ENCODE results near the gene VSX1.

VSX1 gene

GRCh38 chr20:25041813-25042530, 40.0 kb downstream of the VSX1 start:
- no peak for DNase-seq (ENCODE audit: insufficient read length)
- TF ChIP-seq POLR2A (IDR thresholded peaks at IDR 0.05; ENCODE audit: low read depth, low read length): no peak
- TF ChIP-seq POLR2AphosphoS5 (IDR thresholded peaks at IDR 0.05; ENCODE audit: low read depth, low read length): no peak
- TF ChIP-seq TAF1 (IDR thresholded peaks at IDR 0.05; ENCODE audit: borderline replicate concordance, low read depth, low read length): no peak
- FAIRE-seq: no peak

DNA sequence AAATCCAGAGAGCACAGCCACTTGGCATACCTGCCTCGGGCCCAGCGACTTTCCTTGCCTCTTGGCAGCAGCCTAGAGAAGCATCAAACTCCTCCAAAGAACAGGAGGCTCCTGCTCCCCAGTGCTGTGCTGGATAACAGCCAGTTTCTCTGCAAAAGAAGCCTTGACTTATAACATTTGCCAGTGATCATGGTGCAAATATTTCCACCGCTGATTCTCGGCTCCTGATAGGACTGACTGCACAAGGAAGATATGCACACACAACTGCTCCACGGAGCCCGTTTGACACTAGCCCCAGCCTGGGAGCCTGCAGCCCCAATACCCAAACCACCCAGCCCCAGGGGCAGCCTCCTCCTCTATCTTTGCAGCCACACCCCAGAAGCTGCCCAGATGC, 41.5 kb downstream of the VSX1 start:
- no peak for DNase-seq (ENCODE audit: insufficient read length)
- no peak for FAIRE-seq
- TF ChIP-seq POLR2AphosphoS5 (IDR thresholded peaks at IDR 0.05; ENCODE audit: low read depth, low read length) (no peak), POLR2A (IDR thresholded peaks at IDR 0.05; ENCODE audit: low read depth, low read length) (no peak), TAF1 (IDR thresholded peaks at IDR 0.05; ENCODE audit: borderline replicate concordance, low read depth, low read length) (no peak)

DNA sequence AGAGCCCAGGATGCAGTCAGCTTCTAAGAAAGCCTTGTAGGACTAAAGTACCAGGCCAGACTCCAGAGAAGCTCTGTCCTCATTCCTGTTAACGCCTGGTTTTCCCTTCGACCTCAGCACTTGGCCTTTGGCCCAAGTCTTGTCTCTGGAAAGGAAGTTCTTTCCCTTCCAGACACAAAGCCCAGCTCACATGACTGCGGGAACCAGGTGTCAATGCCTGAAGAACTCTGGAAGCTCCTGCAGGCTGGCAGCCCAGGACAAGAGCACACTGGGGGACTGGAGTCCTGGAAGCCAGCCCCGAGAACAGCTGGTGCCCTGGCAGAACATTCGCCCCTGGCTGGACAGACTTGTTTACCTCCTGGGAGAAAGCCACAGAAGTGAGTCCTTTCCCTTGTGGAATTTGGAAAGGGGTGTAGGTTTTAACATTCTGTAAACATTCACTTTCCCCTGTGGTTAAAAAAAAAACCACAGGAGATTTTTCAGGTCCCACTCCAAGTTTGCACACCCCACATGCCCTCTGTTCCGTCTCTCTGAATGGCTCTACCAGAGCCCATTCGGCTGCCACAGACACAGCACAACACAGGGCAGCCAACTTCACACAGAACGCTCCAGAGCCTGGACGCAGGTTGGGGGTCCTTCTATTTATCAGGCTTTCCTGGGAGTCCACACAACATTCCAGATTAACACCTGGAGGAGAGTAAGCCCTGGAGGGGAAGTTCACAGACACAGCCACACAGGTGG, 42.1 kb downstream of the VSX1 start:
- DNase-seq (ENCODE audit: insufficient read length) (no peak), FAIRE-seq (no peak)
- no peak for TF ChIP-seq POLR2AphosphoS5 (IDR thresholded peaks at IDR 0.05; ENCODE audit: low read depth, low read length)
- no peak for TF ChIP-seq TAF1 (IDR thresholded peaks at IDR 0.05; ENCODE audit: borderline replicate concordance, low read depth, low read length)
- TF ChIP-seq POLR2A (IDR thresholded peaks at IDR 0.05; ENCODE audit: low read depth, low read length): no peak

DNA sequence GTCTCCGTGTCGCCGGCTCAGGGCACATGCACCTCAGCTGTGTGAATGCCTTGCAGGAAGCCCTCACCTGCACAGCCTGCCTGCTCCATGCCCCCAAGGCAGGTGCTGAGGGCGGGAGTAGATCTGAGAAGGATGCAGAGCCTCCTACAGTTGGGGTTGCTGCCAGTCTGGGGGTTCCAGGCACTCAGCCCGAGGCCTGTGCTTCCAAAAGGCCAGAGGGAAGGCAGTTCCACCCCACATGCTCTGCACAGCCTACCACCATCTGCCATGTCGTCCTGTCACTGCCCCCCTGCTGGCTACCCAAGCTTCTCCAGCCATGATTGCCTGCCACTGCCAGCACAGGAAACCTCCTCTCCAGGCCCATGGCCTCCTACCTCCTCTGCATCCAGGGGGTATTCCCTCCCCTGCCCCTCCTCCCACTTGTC, 43.3 kb downstream of the VSX1 start:
- TF ChIP-seq POLR2A (IDR thresholded peaks at IDR 0.05; ENCODE audit: low read depth, low read length) (no peak), POLR2AphosphoS5 (IDR thresholded peaks at IDR 0.05; ENCODE audit: low read depth, low read length) (no peak), TAF1 (IDR thresholded peaks at IDR 0.05; ENCODE audit: borderline replicate concordance, low read depth, low read length) (no peak)
- DNase-seq (ENCODE audit: insufficient read length) (no peak), FAIRE-seq (no peak)

DNA sequence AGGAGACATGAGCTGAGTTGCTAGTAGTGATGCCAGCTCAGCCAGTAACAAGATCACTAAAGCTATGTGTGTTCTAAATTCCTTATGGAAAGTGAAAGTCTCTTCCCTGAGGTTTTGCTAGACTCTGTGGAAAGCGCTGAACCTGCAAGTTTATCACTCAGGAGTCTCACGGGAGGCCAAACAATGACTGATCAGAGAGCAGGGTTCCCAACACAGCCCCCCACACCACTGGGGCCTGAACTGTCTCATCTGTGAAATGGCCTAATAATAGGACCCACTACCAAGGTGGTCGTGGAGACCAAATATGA, 43.9 kb downstream of the VSX1 start:
- no peak for FAIRE-seq
- TF ChIP-seq TAF1 (IDR thresholded peaks at IDR 0.05; ENCODE audit: borderline replicate concordance, low read depth, low read length) (no peak), POLR2A (IDR thresholded peaks at IDR 0.05; ENCODE audit: low read depth, low read length) (no peak), POLR2AphosphoS5 (IDR thresholded peaks at IDR 0.05; ENCODE audit: low read depth, low read length) (no peak)
- no peak for DNase-seq (ENCODE audit: insufficient read length)

DNA sequence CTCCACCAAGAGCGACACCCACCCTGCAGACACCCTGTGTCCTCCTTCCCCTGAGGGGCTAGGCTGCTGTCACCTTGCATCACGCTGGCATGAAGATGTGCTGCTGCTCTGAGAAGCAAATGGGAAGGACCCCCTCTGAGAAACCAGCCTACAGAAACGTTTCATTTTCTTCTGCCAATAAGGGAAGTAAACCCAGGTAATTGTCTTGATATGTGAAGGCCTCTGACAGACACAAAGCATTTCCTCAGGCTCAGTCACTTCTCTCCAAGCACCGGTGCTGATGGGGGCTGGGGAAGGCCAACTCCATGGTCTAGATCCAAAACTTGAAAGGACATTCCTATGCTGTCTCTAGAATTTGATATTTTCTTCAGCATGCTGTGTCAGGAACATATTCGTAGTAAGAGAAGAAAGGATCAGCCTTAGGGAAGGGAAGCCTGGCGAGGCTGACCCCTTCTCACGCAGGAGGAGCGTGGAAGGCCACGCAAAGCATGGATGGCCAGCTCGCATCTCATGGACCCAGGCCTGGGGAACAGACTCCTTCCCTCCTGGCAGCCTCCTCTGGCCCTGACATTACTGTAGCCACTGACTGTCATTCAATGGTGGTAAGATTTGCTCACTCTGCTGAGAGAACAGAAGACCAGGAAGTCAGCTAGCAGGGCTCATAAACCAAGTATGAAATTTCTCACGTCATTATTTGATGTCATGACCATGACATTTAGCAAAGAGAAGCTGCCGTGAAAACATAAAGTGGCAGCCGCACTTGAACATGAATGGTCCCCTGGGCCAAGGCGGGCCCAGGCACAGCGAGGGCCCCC, 44.4 kb downstream of the VSX1 start:
- FAIRE-seq (no peak), DNase-seq (ENCODE audit: insufficient read length) (no peak)
- no peak for TF ChIP-seq POLR2AphosphoS5 (IDR thresholded peaks at IDR 0.05; ENCODE audit: low read depth, low read length)
- TF ChIP-seq TAF1 (IDR thresholded peaks at IDR 0.05; ENCODE audit: borderline replicate concordance, low read depth, low read length): no peak
- TF ChIP-seq POLR2A (IDR thresholded peaks at IDR 0.05; ENCODE audit: low read depth, low read length): no peak

GRCh38 chr20:25036331-25036936, 45.5 kb downstream of the VSX1 start:
- no peak for FAIRE-seq
- DNase-seq (ENCODE audit: insufficient read length): no peak
- TF ChIP-seq POLR2A (IDR thresholded peaks at IDR 0.05; ENCODE audit: low read depth, low read length) (no peak), POLR2AphosphoS5 (IDR thresholded peaks at IDR 0.05; ENCODE audit: low read depth, low read length) (no peak), TAF1 (IDR thresholded peaks at IDR 0.05; ENCODE audit: borderline replicate concordance, low read depth, low read length) (no peak)

- DNase-seq (ENCODE audit: insufficient read length): no peak
- FAIRE-seq: peak; percentile 78
- TF ChIP-seq TAF1 (IDR thresholded peaks at IDR 0.05; ENCODE audit: borderline replicate concordance, low read depth, low read length) (no peak), POLR2A (IDR thresholded peaks at IDR 0.05; ENCODE audit: low read depth, low read length) (no peak), POLR2AphosphoS5 (IDR thresholded peaks at IDR 0.05; ENCODE audit: low read depth, low read length) (no peak)
Measured at GRCh38 chr20:25035921-25036320, 46.0 kb downstream of the VSX1 start.

- TF ChIP-seq TAF1 (IDR thresholded peaks at IDR 0.05; ENCODE audit: borderline replicate concordance, low read depth, low read length) (no peak), POLR2AphosphoS5 (IDR thresholded peaks at IDR 0.05; ENCODE audit: low read depth, low read length) (no peak), POLR2A (IDR thresholded peaks at IDR 0.05; ENCODE audit: low read depth, low read length) (no peak)
- FAIRE-seq (no peak), DNase-seq (ENCODE audit: insufficient read length) (no peak)
Measured at GRCh38 chr20:25033924-25034300, 48.0 kb downstream of the VSX1 start.

DNA sequence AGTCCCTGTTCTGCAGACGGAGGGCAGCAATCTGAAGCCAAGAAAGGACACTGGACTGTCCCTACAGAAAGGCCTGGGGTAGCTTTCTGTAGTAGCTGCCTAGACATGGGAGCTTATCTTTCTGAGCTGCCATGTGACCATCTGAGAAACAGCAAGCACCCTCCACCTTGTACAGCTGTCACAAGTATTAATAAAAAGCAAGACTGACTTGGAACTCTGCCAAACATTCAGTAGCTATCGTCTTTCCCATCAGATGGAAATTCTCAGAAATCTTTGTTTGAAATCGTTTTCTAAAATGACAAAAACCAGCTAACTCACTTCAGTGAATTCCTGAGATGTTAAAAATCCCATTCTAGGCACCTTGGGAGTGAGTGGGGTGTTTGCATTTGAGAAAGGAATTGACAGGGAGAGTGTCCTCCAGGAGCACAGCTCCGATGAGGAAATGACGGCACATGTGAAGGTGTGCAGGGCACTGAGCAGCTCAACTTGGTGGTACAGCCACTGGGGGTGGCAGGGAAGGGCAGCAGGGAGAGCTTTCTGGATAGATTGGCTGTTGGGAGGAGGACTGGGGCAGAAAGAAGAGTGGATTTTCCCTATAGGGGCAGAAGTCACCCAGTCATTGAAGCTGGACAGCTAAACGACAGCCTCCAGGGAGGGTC, 48.5 kb downstream of the VSX1 start:
- DNase-seq (ENCODE audit: insufficient read length) (no peak), FAIRE-seq (no peak)
- TF ChIP-seq POLR2A (IDR thresholded peaks at IDR 0.05; ENCODE audit: low read depth, low read length) (no peak), TAF1 (IDR thresholded peaks at IDR 0.05; ENCODE audit: borderline replicate concordance, low read depth, low read length) (no peak), POLR2AphosphoS5 (IDR thresholded peaks at IDR 0.05; ENCODE audit: low read depth, low read length) (no peak)

All from GM12892 (cell line).